HepG2 (cell line): Measurements from ENCODE around the gene NUP35. TPM values are rescaled to one million over a fixed set of nuclear protein-coding genes. Genes with fewer than 3 reads are reported as not detected.

Experiments used
- CREB1 ChIP-seq, 2 experiments: fragments of 450-650 bp in 1 of 2; IDR thresholded peaks; 2 replicates each; pipeline ENCODE4 v1.6.1; 2016 to 2017; ENCODE audit warnings: control low read depth in 1 of 2, mild to moderate bottlenecking in 1 of 2, missing compliant biosample characterization in 1 of 2, missing genetic modification characterization in 1 of 2
- EHMT2 ChIP-seq: fragments of 200-600 bp; sonication (generic); IDR thresholded peaks from 2 replicates; pipeline ENCODE4 v1.7.0; 2017; ENCODE audit warnings: antibody characterized with exemption, low read depth, low read length, borderline replicate concordance
- HDAC2 ChIP-seq: sonication (generic); formaldehyde crosslinking; IDR thresholded peaks from 2 replicates; pipeline ENCODE4 v1.4.0; 2020; ENCODE audit warnings: missing genetic modification reagents
- HNF4G ChIP-seq, 2 experiments: sonication (generic) in 1 of 2; formaldehyde crosslinking in 1 of 2; IDR thresholded peaks; 2 replicates each; pipeline versions ENCODE4 v1.4.0 to v1.6.1; 2011 to 2020; ENCODE audit warnings: borderline replicate concordance in 2 of 2, low read depth in 2 of 2, mild to moderate bottlenecking in 2 of 2, low read length in 1 of 2, missing genetic modification reagents in 1 of 2, moderate library complexity in 1 of 2
- ISL2 ChIP-seq: sonication (generic); formaldehyde crosslinking; IDR thresholded peaks from 2 replicates; pipeline ENCODE4 v1.5.0; 2020; ENCODE audit warnings: missing genetic modification reagents
- ISX ChIP-seq: sonication (generic); formaldehyde crosslinking; conservative IDR thresholded peaks from 2 replicates; pipeline ENCODE4 v1.5.0; 2020; ENCODE audit warnings: missing genetic modification reagents
- NR2F1 ChIP-seq, 2 experiments: fragments of 450-650 bp in 1 of 2; formaldehyde crosslinking in 1 of 2; IDR thresholded peaks; 2 replicates each; pipeline versions ENCODE4 v1.5.0 to v1.6.1; 2016 to 2020; ENCODE audit warnings: mild to moderate bottlenecking in 1 of 2, missing compliant biosample characterization in 1 of 2, missing genetic modification reagents in 1 of 2, moderate library complexity in 1 of 2
- SCMH1 ChIP-seq: sonication (generic); formaldehyde crosslinking; IDR thresholded peaks from 2 replicates; pipeline ENCODE4 v1.9.0; 2021; ENCODE audit warnings: missing genetic modification reagents, mild to moderate bottlenecking, borderline replicate concordance
- TBP ChIP-seq: sonication (generic); formaldehyde crosslinking; IDR thresholded peaks from 2 replicates; pipeline ENCODE4 v1.5.0; 2020; ENCODE audit warnings: missing genetic modification reagents
- ZEB1 ChIP-seq: IDR thresholded peaks from 2 replicates; pipeline ENCODE4 v1.6.1; 2012; ENCODE audit warnings: mild to moderate bottlenecking, low read depth, inconsistent platforms; ENCODE audit not compliant: insufficient replicate concordance
- ZMYM3 ChIP-seq: sonication (generic); formaldehyde crosslinking; IDR thresholded peaks from 2 replicates; pipeline ENCODE4 v1.5.1; 2020; ENCODE audit warnings: mild to moderate bottlenecking, missing genetic modification reagents
- ZNF142 ChIP-seq: sonication (generic); formaldehyde crosslinking; IDR thresholded peaks from 2 replicates; pipeline ENCODE4 v1.4.0; 2020; ENCODE audit warnings: missing genetic modification reagents
- ZNF180 ChIP-seq: sonication (generic); formaldehyde crosslinking; IDR thresholded peaks from 2 replicates; pipeline ENCODE4 v1.4.0; 2020; ENCODE audit warnings: low read depth, missing genetic modification reagents, borderline replicate concordance
- ZNF296 ChIP-seq: sonication (generic); formaldehyde crosslinking; conservative IDR thresholded peaks from 2 replicates; pipeline ENCODE4 v1.5.0; 2020; ENCODE audit warnings: mild to moderate bottlenecking, missing genetic modification reagents
- ZNF598 ChIP-seq: sonication (generic); formaldehyde crosslinking; IDR thresholded peaks from 2 replicates; pipeline ENCODE4 v1.5.1; 2020; ENCODE audit warnings: mild to moderate bottlenecking, missing genetic modification reagents, borderline replicate concordance
- ZNF616 ChIP-seq: sonication (generic); formaldehyde crosslinking; IDR thresholded peaks from 2 replicates; pipeline ENCODE4 v1.5.0; 2020; ENCODE audit warnings: low read depth, mild to moderate bottlenecking, missing genetic modification reagents
- ZNF841 ChIP-seq: sonication (generic); formaldehyde crosslinking; IDR thresholded peaks from 2 replicates; pipeline ENCODE4 v1.8.1; 2023; ENCODE audit warnings: missing genetic modification reagents, borderline replicate concordance
- polyA plus RNA-seq, 8 experiments: library from polyadenylated mRNA; depleted of rRNA in 3 of 8; stranded (reverse) in 7 of 8; unstranded in 1 of 8; fragments of >200 nt; fragmentation: Illumina TruSeq in 4 of 8; extraction: Trizol in 4 of 8; gene quantifications; 2 replicates each; pipeline versions ENCODE4 v1.2.1 to v1.2.3, GENCODE V29; 2011 to 2016; ENCODE audit warnings: low read depth in 4 of 8, missing spikeins in 1 of 8, mixed read lengths in 1 of 8; ENCODE audit not compliant: insufficient read depth in 1 of 8
- total RNA-seq, 5 experiments: library from RNA; depleted of rRNA; stranded (reverse); fragments of >200 nt; fragmentation: Illumina TruSeq; extraction: Trizol; gene quantifications; 2 replicates each; pipeline ENCODE4 v1.2.3, GENCODE V29; 2016; ENCODE audit warnings: low read depth in 1 of 5
- TF ChIP-seq, protein P1 (sequence below): sonication (generic); formaldehyde crosslinking; IDR thresholded peaks from 2 replicates; pipeline ENCODE4 v1.4.0; 2020; ENCODE audit warnings: mild to moderate bottlenecking, missing genetic modification reagents

Gene NUP35
- total and polyA plus RNA-seq, 2 of the 13 experiments (the other 11 are each of a cell fraction or from before 2014, with no cell fraction given) = 16.9 to 53.6 TPM

GRCh38 chr2:183091318-183091953, 32.8 kb upstream of the NUP35 start (continued):
- no peak for TF ChIP-seq ZNF180 (CRISPR knock-in tag)
- 0 out of 4 replicates have a peak, but pooled peaks of 1 of the 2 experiments have one; percentile 29 for TF ChIP-seq NR2F1 (CRISPR knock-in tag; IDR thresholded peaks at IDR 0.05)
- no peak for TF ChIP-seq ZNF142 (CRISPR knock-in tag)
- no peak for TF ChIP-seq ZNF616 (CRISPR knock-in tag)
- no peak for TF ChIP-seq ZNF841 (CRISPR knock-in tag)
- TF ChIP-seq HNF4G (IDR thresholded peaks at IDR 0.05; ENCODE audit: borderline replicate concordance, low read depth, low read length) = peak; percentile 50; the same call in 1 of the 2 replicates
- TF ChIP-seq HNF4G (CRISPR knock-in tag; IDR thresholded peaks at IDR 0.05; ENCODE audit: borderline replicate concordance, low read depth) = 0 out of 2 replicates have a peak, but pooled peaks have one; percentile 57
- TF ChIP-seq ZEB1 = peak; percentile 64
- no peak for TF ChIP-seq CREB1 (IDR thresholded peaks at IDR 0.05)
- TF ChIP-seq CREB1 (CRISPR knock-in tag; IDR thresholded peaks at IDR 0.05) = 0 out of 2 replicates have a peak, but pooled peaks have one; percentile 37
- no peak for TF ChIP-seq ISX (CRISPR knock-in tag)
- no peak for TF ChIP-seq SCMH1 (CRISPR knock-in tag)
- TF ChIP-seq ZNF598 (CRISPR knock-in tag) = no peak
- TF ChIP-seq HDAC2 (CRISPR knock-in tag) = no peak
- TF ChIP-seq ZMYM3 (CRISPR knock-in tag) = no peak
- peak; percentile 82 for TF ChIP-seq EHMT2
- TF ChIP-seq ISL2 (CRISPR knock-in tag) = no peak
- no peak for TF ChIP-seq TBP (CRISPR knock-in tag)
- TF ChIP-seq, protein P1, sequence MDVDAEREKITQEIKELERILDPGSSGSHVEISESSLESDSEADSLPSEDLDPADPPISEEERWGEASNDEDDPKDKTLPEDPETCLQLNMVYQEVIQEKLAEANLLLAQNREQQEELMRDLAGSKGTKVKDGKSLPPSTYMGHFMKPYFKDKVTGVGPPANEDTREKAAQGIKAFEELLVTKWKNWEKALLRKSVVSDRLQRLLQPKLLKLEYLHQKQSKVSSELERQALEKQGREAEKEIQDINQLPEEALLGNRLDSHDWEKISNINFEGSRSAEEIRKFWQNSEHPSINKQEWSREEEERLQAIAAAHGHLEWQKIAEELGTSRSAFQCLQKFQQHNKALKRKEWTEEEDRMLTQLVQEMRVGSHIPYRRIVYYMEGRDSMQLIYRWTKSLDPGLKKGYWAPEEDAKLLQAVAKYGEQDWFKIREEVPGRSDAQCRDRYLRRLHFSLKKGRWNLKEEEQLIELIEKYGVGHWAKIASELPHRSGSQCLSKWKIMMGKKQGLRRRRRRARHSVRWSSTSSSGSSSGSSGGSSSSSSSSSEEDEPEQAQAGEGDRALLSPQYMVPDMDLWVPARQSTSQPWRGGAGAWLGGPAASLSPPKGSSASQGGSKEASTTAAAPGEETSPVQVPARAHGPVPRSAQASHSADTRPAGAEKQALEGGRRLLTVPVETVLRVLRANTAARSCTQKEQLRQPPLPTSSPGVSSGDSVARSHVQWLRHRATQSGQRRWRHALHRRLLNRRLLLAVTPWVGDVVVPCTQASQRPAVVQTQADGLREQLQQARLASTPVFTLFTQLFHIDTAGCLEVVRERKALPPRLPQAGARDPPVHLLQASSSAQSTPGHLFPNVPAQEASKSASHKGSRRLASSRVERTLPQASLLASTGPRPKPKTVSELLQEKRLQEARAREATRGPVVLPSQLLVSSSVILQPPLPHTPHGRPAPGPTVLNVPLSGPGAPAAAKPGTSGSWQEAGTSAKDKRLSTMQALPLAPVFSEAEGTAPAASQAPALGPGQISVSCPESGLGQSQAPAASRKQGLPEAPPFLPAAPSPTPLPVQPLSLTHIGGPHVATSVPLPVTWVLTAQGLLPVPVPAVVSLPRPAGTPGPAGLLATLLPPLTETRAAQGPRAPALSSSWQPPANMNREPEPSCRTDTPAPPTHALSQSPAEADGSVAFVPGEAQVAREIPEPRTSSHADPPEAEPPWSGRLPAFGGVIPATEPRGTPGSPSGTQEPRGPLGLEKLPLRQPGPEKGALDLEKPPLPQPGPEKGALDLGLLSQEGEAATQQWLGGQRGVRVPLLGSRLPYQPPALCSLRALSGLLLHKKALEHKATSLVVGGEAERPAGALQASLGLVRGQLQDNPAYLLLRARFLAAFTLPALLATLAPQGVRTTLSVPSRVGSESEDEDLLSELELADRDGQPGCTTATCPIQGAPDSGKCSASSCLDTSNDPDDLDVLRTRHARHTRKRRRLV (CRISPR knock-in tag) = peak; percentile 78; the same call in 1 of the 2 replicates
- TF ChIP-seq ZNF296 = no peak
